Psoas muscle (tissue), 8 donors: ENCODE data around the gene EEPD1. TPM values are rescaled to one million over a fixed set of nuclear protein-coding genes. Genes with fewer than 3 reads are reported as not detected.

Experiments used
- ATAC-seq, 4 donors: fragments of 200-7000 bp; cut with Tn5 transposase; one replicate each; pipeline ENCODE4 v1.9.1; 2020; ENCODE audit warnings: moderate library complexity in 3 of 4, mild to moderate bottlenecking in 2 of 4
- DNase-seq, 2 donors: peaks; one replicate each; pipeline ENCODE4 v3.0.0-alpha.2; 2020
- H3K27ac ChIP-seq: fragments of 200-600 bp; one replicate; pipeline ENCODE4 v1.8.0; 2022
- H3K27me3 ChIP-seq, 3 donors: fragments of 200-600 bp in 1 of 3; one replicate each; pipeline versions ENCODE4 v1.6.1 to v1.8.0; 2013 to 2022; ENCODE audit warnings: low read length in 2 of 3, mild to moderate bottlenecking in 2 of 3, moderate library complexity in 1 of 3; ENCODE audit not compliant: insufficient read depth in 3 of 3
- H3K36me3 ChIP-seq, 2 donors: fragments of 200-600 bp in 1 of 2; one replicate each; pipeline versions ENCODE4 v1.6.1 to v1.8.0; 2013 to 2022; ENCODE audit warnings: low read depth in 1 of 2, mild to moderate bottlenecking in 1 of 2, moderate library complexity in 1 of 2; ENCODE audit not compliant: insufficient read depth in 1 of 2
- H3K4me1 ChIP-seq: fragments of 200-600 bp; one replicate; pipeline ENCODE4 v1.8.0; 2022
- H3K4me3 ChIP-seq: fragments of 200-600 bp; one replicate; pipeline ENCODE4 v1.8.0; 2022; ENCODE audit warnings: mild to moderate bottlenecking
- H3K9me3 ChIP-seq: fragments of 200-600 bp; one replicate; pipeline ENCODE4 v1.8.0; 2022
- CTCF ChIP-seq: fragments of 200-600 bp; IDR thresholded peaks from one replicate; pipeline ENCODE4 v1.8.0; 2022; ENCODE audit warnings: antibody characterized with exemption
- WGBS, 3 donors: extraction: QIAGEN DNeasy Blood & Tissue Kit; methylation state at CpG; one replicate each; pipeline versions ENCODE4 v1.1.6 to v1.1.7; 2013; 5-methylcytosine and 5-hydroxymethylcytosine counted together
- intact Hi-C, 2 donors: fragments of 100-400 bp; cut with DNase I; formaldehyde crosslinking; loops; one replicate each; pipeline versions ENCODE4 v1.11.0 to v1.14.2; 2022
- polyA plus RNA-seq, 3 donors: library from polyadenylated mRNA; stranded (reverse); fragments of 200-250 nt; gene quantifications; one replicate each; pipeline ENCODE4 v1.2.3, GENCODE V29; 2013
- total RNA-seq, 4 donors: library from RNA; stranded (reverse); fragmentation: NEBNext Ultra II Directional in 2 of 4; extraction: Animal tissue kit (Norgen Biotek cat#: 25700) in 2 of 4; gene quantifications; one replicate each; pipeline versions ENCODE4 v1.2.1 to v1.2.4, GENCODE V29; 2021 to 2023
- donor health status: healthy with polysubstance abuse.
- donor health status: DM: no; HTN: no; CAD: no; lungs with moderate emphysema.
- donor health status: Bipolar disorder and iron deficiency.
- donor health status: healthy.
- donor health status: DM: yes; HTN: yes; CAD: no.
- donor health status: DM: no; HTN: no; CAD: no.
- donor health status: DM: no; HTN: no; CAD: no.
- donor health status: DM: yes; HTN: yes; CAD: no.

The EEPD1 gene
- total and polyA plus RNA-seq, 7 donors, result 7.3 to 61.2 (median 45.5) TPM

GRCh38 chr7:36272567-36273269, 119.7 kb downstream of the EEPD1 start:
- ATAC-seq, result peak; percentile 56 to 69 (median 64)
- no peak for DNase-seq
- WGBS, 3 donors, result 35 to 48% (median 40%) methylated on average over 15 of the region's 15 CpGs
- no peak for TF ChIP-seq CTCF
- Histone ChIP-seq H3K27ac (peak overlapping the region; percentile 67), H3K9me3 (no peaks in the 10 kb centered on the region), H3K27me3 (no peaks in the 10 kb centered on the region), H3K4me1 (peaks cover 41% of the 10 kb centered on the region), H3K36me3 (no peaks in the 10 kb centered on the region), H3K4me3 (no peak overlapping the region)
- intact Hi-C loops, result no loop called here

GRCh38 chr7:36273836-36274235, 120.8 kb downstream of the EEPD1 start:
- H3K27ac ChIP-seq, result peak overlapping the region; percentile 67
- H3K4me1 ChIP-seq, result peaks cover 52% of the 10 kb centered on the region
- H3K4me3 ChIP-seq, result no peak overlapping the region
- H3K27me3 ChIP-seq, result no peaks in the 10 kb centered on the region
- no peak for ATAC-seq
- WGBS, 3 donors, result 50 to 61% (median 58%) methylated on average over 4 of the region's 4 CpGs
- intact Hi-C loops, result no loop called here
- H3K36me3 ChIP-seq, result no peaks in the 10 kb centered on the region
- no peak for DNase-seq
- TF ChIP-seq CTCF, result no peak
- H3K9me3 ChIP-seq, result no peaks in the 10 kb centered on the region

- no peak for ATAC-seq
- no peak for DNase-seq
- Histone ChIP-seq H3K27ac (peak overlapping the region; percentile 67), H3K9me3 (no peaks in the 10 kb centered on the region), H3K27me3 (no peaks in the 10 kb centered on the region), H3K4me3 (no peak overlapping the region), H3K4me1 (peaks cover 71% of the 10 kb centered on the region), H3K36me3 (no peaks in the 10 kb centered on the region)
- WGBS, 3 donors, result 83 to 90% (median 88%) methylated on average over 8 of the region's 8 CpGs
- TF ChIP-seq CTCF, result no peak
- intact Hi-C loops, result no loop called here
Measured at GRCh38 chr7:36275735-36276284, 122.8 kb downstream of the EEPD1 start.

- Histone ChIP-seq H3K4me1 (peaks cover 79% of the 10 kb centered on the region), H3K27ac (peak overlapping the region; percentile 65), H3K36me3 (no peaks in the 10 kb centered on the region), H3K4me3 (no peak overlapping the region), H3K27me3 (no peaks in the 10 kb centered on the region), H3K9me3 (no peaks in the 10 kb centered on the region)
- intact Hi-C loops, result no loop called here
- 77 to 83% (median 81%) methylated on average over 7 of the region's 7 CpGs for WGBS, 3 donors
- no peak for DNase-seq
- no peak for TF ChIP-seq CTCF
- ATAC-seq, result no peak
Measured at GRCh38 chr7:36276428-36277248, 123.6 kb downstream of the EEPD1 start.
